Measurements from ENCODE around the gene OR2AE1. TPM values are rescaled to one million over a fixed set of nuclear protein-coding genes. Genes with fewer than 3 reads are reported as not detected.
"Not testable (repeated sequence)": the region's sequence is repeated elsewhere in the genome, so short reads cannot be mapped to it uniquely, and the experiment has no call there.

The OR2AE1 gene
- total and polyA plus RNA-seq, 2 experiments from 2014 or later, result not detected

DNA sequence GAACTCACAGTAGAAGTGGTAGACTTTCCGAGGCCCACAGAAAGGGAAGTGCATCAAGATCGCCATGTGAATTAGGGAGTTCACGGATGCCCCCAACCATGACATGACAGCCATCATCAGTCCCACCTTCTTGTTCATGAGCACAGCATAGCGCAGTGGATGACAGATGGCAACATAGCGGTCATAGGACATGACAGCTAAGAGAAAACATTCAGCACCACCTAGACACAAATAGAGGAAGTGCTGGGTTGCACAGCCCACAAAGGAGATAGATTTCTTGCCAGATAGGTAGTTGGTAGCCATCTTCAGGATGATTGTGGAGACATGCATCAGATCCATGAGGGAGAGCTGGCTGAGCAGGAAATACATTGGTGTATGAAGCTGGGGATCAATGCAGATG, 342 bp downstream of the OR2AE1 start:
- TF ChIP-seq, protein P1, sequence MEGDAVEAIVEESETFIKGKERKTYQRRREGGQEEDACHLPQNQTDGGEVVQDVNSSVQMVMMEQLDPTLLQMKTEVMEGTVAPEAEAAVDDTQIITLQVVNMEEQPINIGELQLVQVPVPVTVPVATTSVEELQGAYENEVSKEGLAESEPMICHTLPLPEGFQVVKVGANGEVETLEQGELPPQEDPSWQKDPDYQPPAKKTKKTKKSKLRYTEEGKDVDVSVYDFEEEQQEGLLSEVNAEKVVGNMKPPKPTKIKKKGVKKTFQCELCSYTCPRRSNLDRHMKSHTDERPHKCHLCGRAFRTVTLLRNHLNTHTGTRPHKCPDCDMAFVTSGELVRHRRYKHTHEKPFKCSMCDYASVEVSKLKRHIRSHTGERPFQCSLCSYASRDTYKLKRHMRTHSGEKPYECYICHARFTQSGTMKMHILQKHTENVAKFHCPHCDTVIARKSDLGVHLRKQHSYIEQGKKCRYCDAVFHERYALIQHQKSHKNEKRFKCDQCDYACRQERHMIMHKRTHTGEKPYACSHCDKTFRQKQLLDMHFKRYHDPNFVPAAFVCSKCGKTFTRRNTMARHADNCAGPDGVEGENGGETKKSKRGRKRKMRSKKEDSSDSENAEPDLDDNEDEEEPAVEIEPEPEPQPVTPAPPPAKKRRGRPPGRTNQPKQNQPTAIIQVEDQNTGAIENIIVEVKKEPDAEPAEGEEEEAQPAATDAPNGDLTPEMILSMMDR (IDR thresholded peaks at IDR 0.05; ENCODE audit: low read depth, low read length), result no peak
- Histone ChIP-seq H3K27ac (no peak overlapping the region), H3K36me3 (no peaks in the 10 kb centered on the region), H3K4me1 (ENCODE audit: low read depth) (no peaks in the 10 kb centered on the region), H3K27me3 (no peaks in the 10 kb centered on the region), H3K4me3 (no peak overlapping the region), H3K9me3 (ENCODE audit: low read depth) (no peaks in the 10 kb centered on the region)
- no peak for DNase-seq (ENCODE audit: low read depth in 1 of 2, low spot score in 1 of 2)

DNA sequence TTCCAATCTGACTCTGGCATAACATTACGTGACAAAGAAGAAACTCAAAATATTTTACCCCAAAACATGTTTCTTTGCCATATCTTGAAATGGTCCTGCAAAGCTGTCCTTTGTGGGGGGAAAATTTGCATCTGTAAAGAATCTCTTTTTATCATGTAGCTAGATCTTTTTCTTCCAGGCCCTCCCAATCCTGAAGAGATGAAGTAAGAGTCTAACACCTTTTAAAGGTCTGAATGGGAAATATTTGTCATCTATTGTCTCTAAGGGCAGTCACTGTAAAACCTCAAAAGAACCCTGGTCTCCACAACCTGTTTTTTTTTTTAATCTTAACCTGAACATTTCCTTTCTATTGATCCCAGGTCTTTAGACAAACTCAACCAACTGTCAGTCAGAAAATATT, 8.6 kb downstream of the OR2AE1 start:
- no peak for DNase-seq (ENCODE audit: low read depth in 1 of 2, low spot score in 1 of 2)
- H3K27ac ChIP-seq, result no peak overlapping the region
- no peaks in the 10 kb centered on the region for H3K27me3 ChIP-seq
- no peaks in the 10 kb centered on the region for H3K9me3 ChIP-seq (ENCODE audit: low read depth)
- TF ChIP-seq, protein P1 (IDR thresholded peaks at IDR 0.05; ENCODE audit: low read depth, low read length), result no peak
- no peaks in the 10 kb centered on the region for H3K4me1 ChIP-seq (ENCODE audit: low read depth)
- no peak overlapping the region for H3K4me3 ChIP-seq
- H3K36me3 ChIP-seq, result no peaks in the 10 kb centered on the region

DNA sequence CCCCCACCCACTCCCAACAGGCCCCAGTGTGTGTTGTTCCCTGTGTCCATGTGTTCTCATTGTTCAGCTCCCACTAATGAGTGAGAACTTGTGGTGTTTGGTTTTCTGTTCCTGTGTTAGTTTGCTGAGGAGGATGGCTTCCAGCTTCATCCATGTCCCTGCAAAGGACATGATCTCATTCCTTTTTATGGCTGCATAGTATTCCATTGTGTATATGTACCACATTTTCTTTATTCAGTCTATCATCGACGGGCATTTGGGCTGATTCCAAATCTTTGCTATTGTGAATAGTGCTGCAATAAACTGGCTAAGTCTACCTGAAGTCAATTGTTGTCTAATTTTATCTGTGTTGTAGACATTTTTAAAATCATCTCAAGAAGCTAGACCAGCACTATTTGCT, 9.4 kb downstream of the OR2AE1 start:
- not testable (repeated sequence) for H3K9me3 ChIP-seq (ENCODE audit: low read depth); H3K4me3 ChIP-seq; H3K27ac ChIP-seq; H3K4me1 ChIP-seq (ENCODE audit: low read depth); H3K27me3 ChIP-seq; DNase-seq (ENCODE audit: low read depth in 1 of 2, low spot score in 1 of 2); H3K36me3 ChIP-seq

DNA sequence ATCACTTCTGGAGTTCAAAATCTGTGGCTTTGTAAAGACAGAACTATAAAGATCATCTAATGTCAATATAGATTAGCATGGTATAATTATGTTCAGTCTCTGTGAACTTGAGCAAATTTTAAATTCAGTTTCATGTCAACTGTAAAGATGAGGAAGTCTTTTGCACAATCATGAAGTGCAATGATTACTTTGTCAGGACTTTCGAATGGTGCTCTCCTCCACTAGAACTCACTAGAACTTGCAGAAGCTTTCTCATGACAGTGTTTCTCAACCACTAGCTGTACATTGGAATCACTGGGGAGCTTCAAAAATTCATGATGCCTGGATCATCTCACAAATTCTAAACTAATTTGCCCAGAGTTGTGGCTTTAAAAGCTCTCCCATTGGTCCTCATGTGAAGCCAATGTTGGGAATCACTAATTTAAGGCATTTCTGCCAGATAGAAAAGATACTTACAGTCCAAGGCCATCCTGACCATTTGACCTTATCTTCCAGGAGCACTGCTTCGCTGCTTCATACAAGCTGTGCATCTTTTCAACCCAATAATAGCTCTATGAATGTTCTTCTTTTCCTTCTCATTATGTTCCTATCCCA, 12.9 kb downstream of the OR2AE1 start:
- H3K9me3 ChIP-seq (ENCODE audit: low read depth), result no peaks in the 10 kb centered on the region
- TF ChIP-seq, protein P1 (IDR thresholded peaks at IDR 0.05; ENCODE audit: low read depth, low read length), result no peak
- H3K27me3 ChIP-seq, result no peaks in the 10 kb centered on the region
- no peaks in the 10 kb centered on the region for H3K4me1 ChIP-seq (ENCODE audit: low read depth)
- no peaks in the 10 kb centered on the region for H3K36me3 ChIP-seq
- no peak for DNase-seq (ENCODE audit: low read depth in 1 of 2, low spot score in 1 of 2)
- H3K4me3 ChIP-seq, result no peak overlapping the region
- no peak overlapping the region for H3K27ac ChIP-seq

DNA sequence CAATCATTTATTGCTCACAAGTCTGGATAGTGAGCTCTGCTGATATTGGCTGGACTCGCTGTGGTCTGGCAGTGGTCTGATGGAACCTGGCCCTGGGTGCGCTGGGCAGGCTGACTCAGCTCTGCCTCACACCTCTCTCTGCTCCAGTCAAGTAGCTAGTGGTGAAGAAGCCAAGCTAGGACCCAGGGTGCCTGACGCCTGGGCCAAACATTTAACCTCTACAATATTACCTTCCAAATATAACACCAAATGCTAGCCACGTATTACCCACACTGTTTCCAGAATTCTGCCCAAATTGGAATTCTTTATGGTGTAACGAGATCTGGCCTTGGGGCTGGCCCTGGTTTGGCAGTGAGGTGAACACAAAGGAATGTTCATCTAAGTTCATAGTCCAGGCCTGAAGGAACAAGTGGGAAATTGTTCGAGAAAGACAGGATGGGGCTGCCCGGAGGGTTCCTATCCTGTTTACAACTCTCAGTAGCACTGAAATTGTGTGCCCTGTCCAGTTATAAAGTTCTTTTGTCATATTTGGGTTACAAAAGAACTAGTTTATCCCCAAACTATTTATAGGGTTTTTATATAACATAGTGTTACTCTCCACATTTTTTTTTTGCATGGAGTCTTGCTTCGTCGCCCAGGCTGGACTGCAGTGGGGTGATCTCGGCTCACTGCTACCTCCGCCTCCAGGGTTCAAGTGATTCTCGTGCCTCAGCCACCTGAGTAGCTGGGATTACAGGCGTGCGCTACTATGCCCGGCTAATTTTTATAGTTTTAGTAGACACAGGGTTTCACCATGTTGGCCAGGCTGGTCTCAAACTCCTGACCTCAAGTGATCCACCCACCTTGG, 16.3 kb downstream of the OR2AE1 start:
- Histone ChIP-seq H3K9me3 (ENCODE audit: low read depth) (no peaks in the 10 kb centered on the region), H3K27ac (no peak overlapping the region), H3K4me3 (no peak overlapping the region), H3K36me3 (no peaks in the 10 kb centered on the region), H3K27me3 (no peaks in the 10 kb centered on the region), H3K4me1 (ENCODE audit: low read depth) (no peaks in the 10 kb centered on the region)
- TF ChIP-seq, protein P1 (IDR thresholded peaks at IDR 0.05; ENCODE audit: low read depth, low read length), result no peak
- peak in 1 of 2 donors; percentile 46 for DNase-seq (ENCODE audit: low read depth in 1 of 2, low spot score in 1 of 2)

DNA sequence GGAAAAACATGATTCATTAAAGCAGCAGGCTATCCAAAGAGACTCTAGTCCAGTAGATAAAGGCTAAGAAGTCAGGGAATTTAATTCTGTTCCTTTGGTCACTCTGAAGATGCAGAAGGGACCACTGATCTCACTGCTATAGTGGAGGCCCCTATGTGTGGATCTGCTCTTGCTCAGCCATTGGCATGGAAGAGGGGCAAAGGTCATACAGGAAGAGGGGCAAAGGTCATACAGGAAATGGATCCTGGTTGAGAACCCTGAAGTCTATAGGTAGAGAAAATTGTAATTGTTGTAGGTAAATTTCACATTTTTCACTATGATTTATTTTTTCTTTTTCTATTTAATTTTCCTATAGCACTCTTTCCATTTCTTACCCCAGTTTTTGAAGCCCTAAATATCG, 21.6 kb downstream of the OR2AE1 start:
- Histone ChIP-seq H3K4me1 (ENCODE audit: low read depth) (no peaks in the 10 kb centered on the region), H3K4me3 (no peak overlapping the region), H3K9me3 (ENCODE audit: low read depth) (no peaks in the 10 kb centered on the region), H3K27me3 (no peaks in the 10 kb centered on the region), H3K27ac (no peak overlapping the region), H3K36me3 (no peaks in the 10 kb centered on the region)
- TF ChIP-seq, protein P1 (IDR thresholded peaks at IDR 0.05; ENCODE audit: low read depth, low read length), result no peak
- no peak for DNase-seq (ENCODE audit: low read depth in 1 of 2, low spot score in 1 of 2)
